Cardiac fibroblast (primary cell): ENCODE results near the gene NFILZ.
"Not testable (repeated sequence)": the region's sequence is repeated elsewhere in the genome, so short reads cannot be mapped to it uniquely, and the experiment has no call there.

Experiments
- DNase-seq, 2 donors: peaks; one replicate each; pipeline versions ENCODE4 v3.0.0 to v3.0.0-alpha.2; 2010; ENCODE audit warnings: low read depth in 2 of 2
- H3K4me3 ChIP-seq, 2 donors: replicated peaks in 1 of 2; 1 replicate in 1 of 2; 2 replicates in 1 of 2; pipeline ENCODE4 v1.5.1; 2011; ENCODE audit warnings: low read depth in 2 of 2, low read length in 2 of 2, mild to moderate bottlenecking in 2 of 2, moderate library complexity in 1 of 2
- TF ChIP-seq, protein P1 (sequence below): IDR thresholded peaks from one replicate; pipeline ENCODE4 v1.5.1; 2011; ENCODE audit warnings: low read depth, mild to moderate bottlenecking, low read length, inconsistent platforms

NFILZ gene

DNA sequence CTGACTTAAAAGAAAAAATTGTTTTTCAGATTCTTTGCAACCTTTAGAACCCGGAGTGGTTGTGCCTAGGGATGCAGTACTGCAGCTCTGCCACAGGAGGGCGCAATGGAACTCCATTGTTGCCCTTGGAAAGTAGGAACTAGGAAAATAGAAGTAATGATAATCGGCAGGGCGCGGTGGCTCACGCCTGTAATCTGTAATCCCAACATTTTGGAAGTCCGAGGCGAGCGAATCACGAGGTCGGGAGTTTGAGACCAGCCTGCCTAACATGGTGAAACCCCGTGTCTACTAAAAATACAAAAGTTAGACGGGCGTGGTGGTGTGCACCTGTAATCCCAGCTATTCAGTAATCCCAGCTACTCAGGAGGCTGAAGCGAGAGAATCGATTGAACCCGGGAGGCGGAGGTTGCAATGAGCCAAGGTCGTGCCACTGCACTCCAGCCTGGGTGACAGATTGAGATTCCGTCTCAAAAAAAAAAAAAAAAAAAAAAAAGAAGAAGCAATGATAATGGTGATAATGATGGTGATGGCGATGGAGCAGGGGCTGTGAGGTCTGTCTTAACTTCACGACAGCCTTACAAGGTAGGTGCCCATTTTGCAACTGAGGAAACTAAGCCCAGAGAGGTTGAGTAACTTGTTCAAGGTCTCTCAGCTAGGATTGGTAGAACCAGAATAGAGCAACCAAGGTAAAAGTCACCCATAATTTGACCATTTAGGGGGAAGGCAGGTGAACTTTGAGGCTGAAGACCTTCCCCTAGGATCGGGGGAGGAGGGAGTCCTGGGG lies 14.4 kb upstream of the NFILZ start:
- no peak overlapping the region for H3K4me3 ChIP-seq
- TF ChIP-seq, protein P1, sequence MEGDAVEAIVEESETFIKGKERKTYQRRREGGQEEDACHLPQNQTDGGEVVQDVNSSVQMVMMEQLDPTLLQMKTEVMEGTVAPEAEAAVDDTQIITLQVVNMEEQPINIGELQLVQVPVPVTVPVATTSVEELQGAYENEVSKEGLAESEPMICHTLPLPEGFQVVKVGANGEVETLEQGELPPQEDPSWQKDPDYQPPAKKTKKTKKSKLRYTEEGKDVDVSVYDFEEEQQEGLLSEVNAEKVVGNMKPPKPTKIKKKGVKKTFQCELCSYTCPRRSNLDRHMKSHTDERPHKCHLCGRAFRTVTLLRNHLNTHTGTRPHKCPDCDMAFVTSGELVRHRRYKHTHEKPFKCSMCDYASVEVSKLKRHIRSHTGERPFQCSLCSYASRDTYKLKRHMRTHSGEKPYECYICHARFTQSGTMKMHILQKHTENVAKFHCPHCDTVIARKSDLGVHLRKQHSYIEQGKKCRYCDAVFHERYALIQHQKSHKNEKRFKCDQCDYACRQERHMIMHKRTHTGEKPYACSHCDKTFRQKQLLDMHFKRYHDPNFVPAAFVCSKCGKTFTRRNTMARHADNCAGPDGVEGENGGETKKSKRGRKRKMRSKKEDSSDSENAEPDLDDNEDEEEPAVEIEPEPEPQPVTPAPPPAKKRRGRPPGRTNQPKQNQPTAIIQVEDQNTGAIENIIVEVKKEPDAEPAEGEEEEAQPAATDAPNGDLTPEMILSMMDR, result peak; percentile 99
- DNase-seq, result peak; percentile 65 to 66

DNA sequence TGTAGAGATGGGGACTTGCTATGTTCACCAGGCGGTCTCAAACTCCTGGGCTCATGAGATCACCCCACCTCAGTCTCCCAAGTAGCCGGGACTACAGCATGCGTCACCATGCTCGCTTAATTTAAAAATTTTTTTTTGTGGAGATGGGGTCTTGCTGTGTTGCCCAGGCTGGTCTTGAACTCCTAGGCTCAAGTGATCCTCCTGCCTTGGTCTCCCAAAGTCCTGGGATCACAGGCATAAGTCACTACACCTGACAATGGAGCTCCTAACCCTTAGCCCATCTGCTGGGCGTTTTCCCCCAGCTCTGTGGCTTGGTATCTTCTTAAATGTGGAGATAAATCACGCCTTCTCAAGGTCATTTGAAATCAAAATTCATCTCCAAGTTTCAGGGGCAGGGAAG lies 13.6 kb upstream of the NFILZ start:
- no peak overlapping the region for H3K4me3 ChIP-seq
- DNase-seq, result no peak
- TF ChIP-seq, protein P1, result no peak

DNA sequence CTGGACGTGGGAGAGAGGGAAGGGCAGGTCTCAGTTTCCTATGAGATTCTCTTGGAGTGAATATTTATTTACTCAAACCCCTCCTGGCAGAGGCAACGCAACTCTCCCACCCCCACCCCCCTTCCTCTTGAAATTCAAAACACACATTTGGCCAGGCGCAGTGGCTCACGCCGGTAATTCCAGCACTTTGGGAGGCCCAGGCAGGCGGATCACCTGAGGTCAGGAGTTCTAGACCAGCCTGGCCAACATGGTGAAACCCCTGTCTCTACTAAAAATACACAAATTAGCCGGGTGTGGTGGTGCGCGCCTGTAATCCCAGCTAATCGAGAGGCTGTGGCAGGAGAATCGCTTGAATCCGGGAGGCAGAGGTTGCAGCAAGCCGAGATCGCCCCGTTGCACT lies 13.1 kb upstream of the NFILZ start:
- DNase-seq, H3K4me3 ChIP-seq: not testable (repeated sequence)

DNA sequence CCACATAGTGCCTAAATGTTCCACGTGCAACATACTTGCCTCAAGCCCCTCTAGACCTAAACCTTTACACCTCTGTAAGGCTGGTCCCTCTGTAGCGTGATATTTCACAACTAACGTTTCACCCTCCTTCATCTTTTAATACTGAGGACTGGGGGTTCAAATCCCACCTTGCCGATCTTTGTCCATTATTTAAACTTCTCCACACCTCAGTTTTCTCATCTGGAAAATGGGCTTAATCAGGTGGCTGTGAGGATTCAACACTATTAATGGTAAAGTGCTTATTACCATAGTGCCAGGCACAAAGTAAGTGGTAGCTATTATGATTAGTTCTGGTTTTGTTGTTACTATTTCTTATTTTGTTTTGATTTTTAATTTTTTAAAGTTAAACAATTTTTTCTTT lies 12.4 kb upstream of the NFILZ start:
- H3K4me3 ChIP-seq, result no peak overlapping the region
- TF ChIP-seq, protein P1, result no peak
- no peak for DNase-seq

DNA sequence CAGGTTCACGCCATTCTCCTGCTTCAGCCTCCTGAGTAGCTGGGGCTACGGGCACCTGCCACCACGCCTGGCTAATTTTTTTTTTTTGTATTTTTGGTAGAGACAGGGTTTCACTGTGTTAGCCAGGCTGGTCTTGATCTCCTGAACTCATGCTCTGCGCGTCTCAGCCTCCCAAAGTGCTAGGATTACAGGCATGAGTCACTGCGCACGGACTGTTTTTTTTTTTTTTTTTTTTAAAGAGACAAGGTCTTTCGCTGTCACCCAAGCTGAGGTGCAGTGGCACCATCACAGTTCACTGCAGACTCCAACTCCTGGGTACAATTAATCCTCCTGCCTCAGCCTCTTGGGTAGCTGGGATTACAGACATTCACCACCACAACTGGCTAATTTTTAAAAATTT lies 11.7 kb upstream of the NFILZ start:
- TF ChIP-seq, protein P1, result no peak
- no peak overlapping the region for H3K4me3 ChIP-seq
- peak in 1 of 2 donors; percentile 35 for DNase-seq

DNA sequence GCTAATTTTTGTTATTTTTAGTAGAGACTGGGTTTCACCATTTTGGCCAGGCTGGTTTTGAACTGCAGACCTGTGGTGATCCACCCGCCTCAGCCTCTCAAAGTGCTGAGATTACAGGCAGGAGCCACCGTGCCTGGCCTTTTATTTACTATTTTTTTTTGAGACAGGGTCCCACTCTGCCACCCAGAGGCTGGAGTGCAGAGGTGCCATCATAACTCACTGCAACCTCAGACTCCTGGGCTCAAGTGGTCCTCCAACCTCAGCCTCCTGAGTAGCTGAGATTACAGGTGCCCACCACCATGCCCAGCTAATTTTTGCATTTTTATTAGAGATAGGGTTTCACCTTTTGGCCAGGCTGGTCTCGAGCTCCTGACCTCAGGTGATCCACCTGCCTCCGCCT lies 7.5 kb upstream of the NFILZ start:
- H3K4me3 ChIP-seq, result not testable (repeated sequence)
- peak in 1 of 2 donors; percentile 27 for DNase-seq
- TF ChIP-seq, protein P1, result peak; percentile 32

DNA sequence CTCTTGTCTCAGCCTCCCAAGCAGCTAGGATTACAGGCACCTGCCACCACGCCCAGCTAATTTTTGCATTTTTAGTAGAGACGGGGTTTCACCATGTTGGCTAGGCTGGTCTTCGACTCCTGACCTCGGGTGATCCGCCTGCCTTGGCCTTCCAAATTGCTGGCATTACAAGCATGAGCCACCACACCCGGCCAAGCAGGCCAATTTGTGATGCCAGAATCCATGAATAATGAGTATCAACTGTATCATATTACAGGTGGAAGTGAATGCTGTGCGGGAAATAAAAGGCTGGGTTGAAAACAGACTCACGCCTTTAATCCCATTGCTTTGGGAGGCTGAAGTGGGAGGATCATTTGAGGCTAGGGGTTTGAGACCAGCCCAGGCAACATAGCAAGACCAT lies 3.6 kb upstream of the NFILZ start:
- TF ChIP-seq, protein P1, result no peak
- H3K4me3 ChIP-seq, result no peak overlapping the region
- no peak for DNase-seq
